Heart left ventricle (tissue), 13 donors: ENCODE measurements around the gene EXOC4.

Experiments
- POLR2A ChIP-seq, 2 donors: fragments of 450-650 bp; IDR thresholded peaks; one replicate each; pipeline ENCODE4 v1.6.1; 2017; ENCODE audit warnings: antibody characterized with exemption in 2 of 2, mild to moderate bottlenecking in 2 of 2, moderate library complexity in 2 of 2
- TF ChIP-seq, protein P1 (sequence below), 12 donors: fragments of 200-600 bp; sonication (generic) in 4 of 12; IDR thresholded peaks; one replicate each; pipeline versions ENCODE4 v1.5.0 to v1.8.0; 2018 to 2022; ENCODE audit warnings: antibody characterized with exemption in 12 of 12, mild to moderate bottlenecking in 5 of 12
- donor health status: ischemic (EF 13 %, LVEDD 7.1; RV severe dilation, severe dysfunction).
- donor health status: DM: no; HTN: yes; CAD: no.
- donor health status: DM: no; HTN: no; CAD: no.
- donor health status: ischemic (EF 25% LVEDD 6.9; RV normal size, moderate dysfunction).
- donor health status: ischemic (EF 25% LVEDD 5.7; RV mildly dilated, moderate dysfunction).
- donor health status: ischemic (EF 35%, LVEDD 5.7; RV mildly dilated, moderate dysfunction).
- donor health status: nonischemic (EF 11% LVEDD 7.7; RV severe dilation, severe dysfunction).
- donor health status: DM: yes; HTN: yes; CAD: no.
- donor health status: PGD.
- donor health status: ischemic (EF 29% LVEDD 5.4; RV normal size, mild dysfunction).
- donor health status: nonischemic (EF 23%, LVEDD 6.1; RV moderate dilation, normal function).

- TF ChIP-seq POLR2A (IDR thresholded peaks at IDR 0.05), result no peak
- TF ChIP-seq, protein P1, sequence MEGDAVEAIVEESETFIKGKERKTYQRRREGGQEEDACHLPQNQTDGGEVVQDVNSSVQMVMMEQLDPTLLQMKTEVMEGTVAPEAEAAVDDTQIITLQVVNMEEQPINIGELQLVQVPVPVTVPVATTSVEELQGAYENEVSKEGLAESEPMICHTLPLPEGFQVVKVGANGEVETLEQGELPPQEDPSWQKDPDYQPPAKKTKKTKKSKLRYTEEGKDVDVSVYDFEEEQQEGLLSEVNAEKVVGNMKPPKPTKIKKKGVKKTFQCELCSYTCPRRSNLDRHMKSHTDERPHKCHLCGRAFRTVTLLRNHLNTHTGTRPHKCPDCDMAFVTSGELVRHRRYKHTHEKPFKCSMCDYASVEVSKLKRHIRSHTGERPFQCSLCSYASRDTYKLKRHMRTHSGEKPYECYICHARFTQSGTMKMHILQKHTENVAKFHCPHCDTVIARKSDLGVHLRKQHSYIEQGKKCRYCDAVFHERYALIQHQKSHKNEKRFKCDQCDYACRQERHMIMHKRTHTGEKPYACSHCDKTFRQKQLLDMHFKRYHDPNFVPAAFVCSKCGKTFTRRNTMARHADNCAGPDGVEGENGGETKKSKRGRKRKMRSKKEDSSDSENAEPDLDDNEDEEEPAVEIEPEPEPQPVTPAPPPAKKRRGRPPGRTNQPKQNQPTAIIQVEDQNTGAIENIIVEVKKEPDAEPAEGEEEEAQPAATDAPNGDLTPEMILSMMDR (IDR thresholded peaks at IDR 0.05), result no peak
Measured at GRCh38 chr7:133682364-133683181, 429.7 kb downstream of the EXOC4 start.
